OCI-LY3 (cell line): Measurements from ENCODE around the gene MDK.
A peak's percentile ranks its signal among the peaks of the same experiment; 100 is the strongest.

Source experiments
- H2AFZ ChIP-seq: fragments of 200-600, 300-600 bp; shearing (Covaris generic); 2 replicates; pipeline ENCODE4 v1.6.0; 2014; ENCODE audit warnings: antibody characterized with exemption, low read depth, low read length
- H3K27ac ChIP-seq: fragments of 200-600, 300-600 bp; sonication (generic); 2 replicates; pipeline ENCODE4 v1.5.1; 2014; ENCODE audit warnings: mild to moderate bottlenecking, low read length, moderate library complexity, mixed read lengths
- H3K27me3 ChIP-seq: fragments of 200-600, 300-600 bp; sonication (generic); 2 replicates; pipeline ENCODE4 v1.6.1; 2014; ENCODE audit warnings: low read depth, low read length, mixed read lengths
- H3K36me3 ChIP-seq: fragments of 200-600, 300-600 bp; sonication (generic); replicated peaks from 2 replicates; pipeline ENCODE3; 2014; ENCODE audit warnings: low read depth, low read length, mixed read lengths
- H3K4me1 ChIP-seq: fragments of 300-600, 200-600 bp; sonication (generic); 2 replicates; pipeline ENCODE4 v1.6.1; 2014; ENCODE audit warnings: low read length, mixed read lengths
- H3K4me2 ChIP-seq: fragments of 200-600, 300-600 bp; sonication (generic); 2 replicates; pipeline ENCODE4 v1.6.1; 2014; ENCODE audit warnings: low read length, mixed read lengths
- H3K4me3 ChIP-seq: fragments of 300-600, 200-600 bp; sonication (generic); 2 replicates; pipeline ENCODE4 v1.5.1; 2014; ENCODE audit warnings: antibody characterized with exemption, mild to moderate bottlenecking, low read length, moderate library complexity
- H3K79me2 ChIP-seq: fragments of 300-600, 200-600 bp; shearing (Covaris generic); 2 replicates; pipeline ENCODE4 v1.6.1; 2014; ENCODE audit warnings: mild to moderate bottlenecking, low read length, mixed read lengths
- H3K9ac ChIP-seq: fragments of 300-600, 200-600 bp; shearing (Covaris generic); 2 replicates; pipeline ENCODE4 v1.6.0; 2014; ENCODE audit warnings: mild to moderate bottlenecking, low read length, moderate library complexity
- H3K9me3 ChIP-seq: fragments of 200-600, 300-600 bp; shearing (Covaris generic); 2 replicates; pipeline ENCODE4 v1.6.1; 2014; ENCODE audit warnings: low read length, mixed read lengths; ENCODE audit not compliant: insufficient read depth
- H4K20me1 ChIP-seq: fragments of 200-600, 300-600 bp; sonication (generic); 2 replicates; pipeline ENCODE4 v1.6.1; 2016; ENCODE audit warnings: low read length, mixed read lengths; ENCODE audit not compliant: insufficient read depth
- CTCF ChIP-seq: fragments of 200-600, 300-600 bp; sonication (generic); IDR thresholded peaks from 2 replicates; pipeline ENCODE4 v1.5.1; 2014; ENCODE audit warnings: antibody characterized with exemption, low read length, low read depth
- EZH2phosphoT487 ChIP-seq: fragments of 200-600 bp; shearing (Covaris generic); IDR thresholded peaks from 2 replicates; pipeline ENCODE4 v1.6.1; 2018; ENCODE audit warnings: antibody characterized with exemption, mixed run types, low read depth

The MDK gene

GRCh38 chr11:46381048-46381818 is at the start of gene MDK:
Gene MDK (plus strand): TSS chr11:46381669. CDS start chr11:46382058, 389 bp downstream.
- H3K4me2 ChIP-seq = peak within 1 kb of the TSS; percentile 98
- H3K79me2 ChIP-seq = no peaks in the 10 kb centered on the region
- no peaks in the 10 kb centered on the region for H3K9me3 ChIP-seq
- no peaks in the 10 kb centered on the region for H4K20me1 ChIP-seq
- H3K36me3 ChIP-seq = peaks cover 3% of the 10 kb centered on the region
- peaks cover 3% of the 10 kb centered on the region; the same call in 1 of the 2 replicates for H3K4me1 ChIP-seq
- no peaks in the 10 kb centered on the region for H3K27me3 ChIP-seq
- peak within 1 kb of the TSS; percentile 20; the same call in 1 of the 2 replicates for H2AFZ ChIP-seq
- peak within 1 kb of the TSS; percentile 70 for H3K9ac ChIP-seq
- H3K27ac ChIP-seq = no peak within 1 kb of the TSS
- H3K4me3 ChIP-seq = peak within 1 kb of the TSS; percentile 88
- TF ChIP-seq CTCF = no peak
- TF ChIP-seq EZH2phosphoT487 = no peak

- Histone ChIP-seq H2AFZ (no peak overlapping the region), H3K36me3 (no peaks in the 10 kb centered on the region), H3K27me3 (peaks cover 19% of the 10 kb centered on the region), H3K9me3 (no peaks in the 10 kb centered on the region), H3K79me2 (no peaks in the 10 kb centered on the region), H4K20me1 (no peaks in the 10 kb centered on the region), H3K4me1 (peaks cover 10% of the 10 kb centered on the region), H3K4me2 (no peak overlapping the region), H3K27ac (no peak overlapping the region), H3K9ac (no peak overlapping the region), H3K4me3 (no peak overlapping the region)
- TF ChIP-seq EZH2phosphoT487 = no peak
These were observed 49.3 kb upstream of the MDK start for GRCh38 chr11:46332093-46332567.

- H3K9ac ChIP-seq = no peak overlapping the region
- peaks cover 17% of the 10 kb centered on the region for H3K27me3 ChIP-seq
- no peak overlapping the region for H3K4me2 ChIP-seq
These were observed 48.7 kb upstream of the MDK start for GRCh38 chr11:46332568-46333393.

GRCh38 chr11:46333394-46333947 is 48.0 kb upstream of the MDK start:
- peaks cover 10% of the 10 kb centered on the region for H3K4me1 ChIP-seq
- no peak overlapping the region for H3K27ac ChIP-seq
- TF ChIP-seq EZH2phosphoT487 = no peak
- TF ChIP-seq CTCF = no peak
- no peak overlapping the region for H3K4me3 ChIP-seq
- H3K4me2 ChIP-seq = no peak overlapping the region
- H2AFZ ChIP-seq = no peak overlapping the region
- peaks cover 14% of the 10 kb centered on the region for H3K27me3 ChIP-seq
- H3K79me2 ChIP-seq = no peaks in the 10 kb centered on the region
- no peaks in the 10 kb centered on the region for H3K36me3 ChIP-seq
- no peak overlapping the region for H3K9ac ChIP-seq
- no peaks in the 10 kb centered on the region for H4K20me1 ChIP-seq
- H3K9me3 ChIP-seq = no peaks in the 10 kb centered on the region

More at GRCh38 chr11:46332568-46333393, 48.7 kb upstream of the MDK start:
- no peaks in the 10 kb centered on the region for H3K9me3 ChIP-seq
- H3K36me3 ChIP-seq = no peaks in the 10 kb centered on the region
- H3K4me1 ChIP-seq = peaks cover 10% of the 10 kb centered on the region
- no peaks in the 10 kb centered on the region for H3K79me2 ChIP-seq
- no peaks in the 10 kb centered on the region for H4K20me1 ChIP-seq
- H3K4me3 ChIP-seq = no peak overlapping the region
- no peak overlapping the region for H2AFZ ChIP-seq
- H3K27ac ChIP-seq = no peak overlapping the region
- TF ChIP-seq EZH2phosphoT487 = no peak
- TF ChIP-seq CTCF = no peak
